Thyroid gland (tissue), 4 donors: ENCODE data around the gene SAPCD1.

Experiments used
- POLR2A ChIP-seq, 2 donors: fragments of 450-650 bp; IDR thresholded peaks; one replicate each; pipeline ENCODE4 v1.6.1; 2017; ENCODE audit warnings: antibody characterized with exemption in 2 of 2, mild to moderate bottlenecking in 2 of 2, moderate library complexity in 1 of 2
- TF ChIP-seq, protein P1 (sequence below), 6 experiments: fragments of 200-600 bp in 3 of 6; fragments of 450-650 bp in 3 of 6; sonication (generic) in 3 of 6; IDR thresholded peaks; one replicate each; pipeline ENCODE4 v1.5.1; 2016 to 2019; ENCODE audit warnings: antibody characterized with exemption in 6 of 6, mild to moderate bottlenecking in 2 of 6, inconsistent platforms in 1 of 6, moderate library complexity in 1 of 6

DNA sequence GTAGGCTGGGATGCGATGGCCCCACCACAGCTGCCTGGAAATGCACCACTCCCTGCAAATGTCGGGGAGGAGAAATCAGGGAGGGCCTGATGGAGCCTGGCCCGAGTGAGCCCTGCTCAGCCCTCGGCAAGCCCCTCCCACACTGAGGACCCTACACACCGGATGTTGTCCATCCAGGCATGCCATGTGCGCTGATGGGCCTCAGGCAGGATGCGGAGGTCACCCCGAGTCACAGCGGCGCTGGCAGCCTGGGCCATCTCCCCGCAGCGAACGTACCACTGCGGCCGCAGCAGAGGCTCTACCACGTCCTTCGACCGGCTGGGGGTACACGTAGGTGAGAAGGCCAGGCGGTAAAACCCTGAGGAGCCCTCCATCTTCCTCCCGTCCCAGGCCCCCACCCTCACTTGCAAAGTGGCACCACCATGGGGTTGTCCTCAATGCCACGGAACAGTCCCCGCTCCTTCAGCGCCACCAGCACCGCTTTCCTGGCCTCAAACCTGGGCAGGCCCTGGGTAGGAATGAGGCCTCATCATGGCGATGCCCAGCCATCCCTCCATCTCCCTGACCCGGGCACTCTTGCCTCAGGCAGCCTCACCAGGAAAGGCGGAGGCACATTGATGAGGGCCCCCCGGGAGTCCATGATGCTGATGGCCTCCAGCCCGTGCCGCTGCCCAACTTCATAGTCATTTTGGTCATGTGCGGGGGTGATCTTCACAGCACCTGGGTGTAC, 19.8 kb downstream of the SAPCD1 start:
- TF ChIP-seq, protein P1, sequence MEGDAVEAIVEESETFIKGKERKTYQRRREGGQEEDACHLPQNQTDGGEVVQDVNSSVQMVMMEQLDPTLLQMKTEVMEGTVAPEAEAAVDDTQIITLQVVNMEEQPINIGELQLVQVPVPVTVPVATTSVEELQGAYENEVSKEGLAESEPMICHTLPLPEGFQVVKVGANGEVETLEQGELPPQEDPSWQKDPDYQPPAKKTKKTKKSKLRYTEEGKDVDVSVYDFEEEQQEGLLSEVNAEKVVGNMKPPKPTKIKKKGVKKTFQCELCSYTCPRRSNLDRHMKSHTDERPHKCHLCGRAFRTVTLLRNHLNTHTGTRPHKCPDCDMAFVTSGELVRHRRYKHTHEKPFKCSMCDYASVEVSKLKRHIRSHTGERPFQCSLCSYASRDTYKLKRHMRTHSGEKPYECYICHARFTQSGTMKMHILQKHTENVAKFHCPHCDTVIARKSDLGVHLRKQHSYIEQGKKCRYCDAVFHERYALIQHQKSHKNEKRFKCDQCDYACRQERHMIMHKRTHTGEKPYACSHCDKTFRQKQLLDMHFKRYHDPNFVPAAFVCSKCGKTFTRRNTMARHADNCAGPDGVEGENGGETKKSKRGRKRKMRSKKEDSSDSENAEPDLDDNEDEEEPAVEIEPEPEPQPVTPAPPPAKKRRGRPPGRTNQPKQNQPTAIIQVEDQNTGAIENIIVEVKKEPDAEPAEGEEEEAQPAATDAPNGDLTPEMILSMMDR (IDR thresholded peaks at IDR 0.05), result no peak
- TF ChIP-seq POLR2A (IDR thresholded peaks at IDR 0.05), result no peak
